Activated CD8-positive, alpha-beta T cell treated with anti-CD3 and anti-CD28 coated beads, Interleukin-2, amount 10 ng/mL, durations not matched to agents 7 days and 5 days (primary cell): Measurements from ENCODE around the gene SP140L. TPM values are rescaled to one million over a fixed set of nuclear protein-coding genes. Genes with fewer than 3 reads are reported as not detected.
"Not testable (repeated sequence)": the region's sequence is repeated elsewhere in the genome, so short reads cannot be mapped to it uniquely, and the experiment has no call there.

Experiments used
- ATAC-seq: fragments of 150-1000 bp; cut with Tn5 transposase; one replicate; pipeline ENCODE4 v1.10.0; 2021; ENCODE audit warnings: moderate library complexity
- CTCF ChIA-PET: fragments of 350-600 bp; sonication (Branson Sonifier 250); formaldehyde crosslinking; loops from one replicate; lab custom pipeline; 2021; ENCODE audit warnings: antibody characterized with exemption; lab: Charles Lee
- POLR2A ChIA-PET: fragments of 350-600 bp; sonication (Branson Sonifier 250); formaldehyde crosslinking; loops from one replicate; lab custom pipeline; 2021; ENCODE audit warnings: antibody characterized with exemption; lab: Charles Lee
- DNase-seq: peaks from one replicate; pipeline ENCODE4 v3.0.0-alpha.2; 2020
- H3K27ac Mint-ChIP-seq: one replicate; pipeline ENCODE4 v1.8.0; 2021; ENCODE audit warnings: mild to moderate bottlenecking, mixed read lengths
- H3K27me3 Mint-ChIP-seq: one replicate; pipeline ENCODE4 v1.8.0; 2021; ENCODE audit warnings: low read depth, mixed read lengths
- H3K36me3 Mint-ChIP-seq: one replicate; pipeline ENCODE4 v1.8.0; 2021; ENCODE audit warnings: low read depth, mixed read lengths
- H3K4me1 Mint-ChIP-seq: one replicate; pipeline ENCODE4 v1.8.0; 2021; ENCODE audit warnings: low read depth, mixed read lengths
- H3K4me3 Mint-ChIP-seq: one replicate; pipeline ENCODE4 v1.8.0; 2021; ENCODE audit warnings: mild to moderate bottlenecking, mixed read lengths
- H3K9me3 Mint-ChIP-seq: one replicate; pipeline ENCODE4 v1.8.0; 2022; ENCODE audit warnings: mixed read lengths; ENCODE audit not compliant: insufficient read depth
- total RNA-seq, 2 experiments: library from RNA; stranded (reverse); gene quantifications; one replicate each; pipeline ENCODE4 v1.2.3, GENCODE V29; 2021

The SP140L gene
- 10 to 100 TPM; 90.5 to 96.2 TPM for total RNA-seq

- ChIA-PET POLR2A (interaction anchor here (0.6 to 4.4 kb wide), 21 partner anchors 7 to 385 kb away, joined by 3 to 83 read pairs (median 6); partner anchors contain the start of genes SP100, SP110 and SP140), CTCF (interaction anchor here (0.6 to 1.9 kb wide), 10 partner anchors 8 to 631 kb away, joined by 3 to 7 read pairs (median 4); partner anchors contain the start of gene SP110)
- H3K4me1 Mint-ChIP-seq, result peaks cover 74% of the 10 kb centered on the region
- H3K27me3 Mint-ChIP-seq, result no peaks in the 10 kb centered on the region
- DNase-seq (peak; percentile 92), ATAC-seq (peak; percentile 98)
- peaks cover 7% of the 10 kb centered on the region for H3K9me3 Mint-ChIP-seq
- H3K36me3 Mint-ChIP-seq, result peaks cover 85% of the 10 kb centered on the region
- H3K4me3 Mint-ChIP-seq, result peak within 1 kb of the TSS; percentile 96
- peak within 1 kb of the TSS; percentile 96 for H3K27ac Mint-ChIP-seq
Measured at GRCh38 chr2:230326453-230327417, at the start of gene SP140L. Gene SP140L (plus strand): TSS chr2:230327193. CDS start chr2:230327270, 77 bp downstream.

- Mint-ChIP-seq H3K27me3 (no peaks in the 10 kb centered on the region), H3K27ac (no peak overlapping the region), H3K9me3 (peaks cover 8% of the 10 kb centered on the region), H3K4me3 (no peak overlapping the region), H3K4me1 (peaks cover 4% of the 10 kb centered on the region), H3K36me3 (peaks cover 47% of the 10 kb centered on the region)
- POLR2A ChIA-PET, result no interaction called here
- ATAC-seq, result no peak
- no peak for DNase-seq
- CTCF ChIA-PET, result no interaction called here
Measured at GRCh38 chr2:230282936-230283335, 44.1 kb upstream of the SP140L start.

- Mint-ChIP-seq H3K4me3 (no peak overlapping the region), H3K27ac (no peak overlapping the region), H3K9me3 (no peaks in the 10 kb centered on the region), H3K27me3 (no peaks in the 10 kb centered on the region), H3K4me1 (peaks cover 17% of the 10 kb centered on the region), H3K36me3 (peaks cover 52% of the 10 kb centered on the region)
- DNase-seq (no peak), ATAC-seq (no peak)
- ChIA-PET CTCF (no interaction called here), POLR2A (no interaction called here)
Measured at GRCh38 chr2:230286048-230286447, 40.9 kb upstream of the SP140L start.

- H3K4me3 Mint-ChIP-seq, H3K9me3 Mint-ChIP-seq, H3K27ac Mint-ChIP-seq, POLR2A ChIA-PET, CTCF ChIA-PET, H3K27me3 Mint-ChIP-seq: not testable (repeated sequence)
- peak; percentile 58 for DNase-seq
- H3K4me1 Mint-ChIP-seq, result peaks cover 17% of the 10 kb centered on the region
- peak; percentile 47 for ATAC-seq
- peaks cover 71% of the 10 kb centered on the region for H3K36me3 Mint-ChIP-seq
Measured at GRCh38 chr2:230289311-230289710, 37.7 kb upstream of the SP140L start.

GRCh38 chr2:230295192-230295591, 31.8 kb upstream of the SP140L start:
- ATAC-seq (no peak), DNase-seq (no peak)
- CTCF ChIA-PET, result interaction anchor here (0.6 kb wide), 1 partner anchor 495 kb away, joined by 3 read pairs; no protein-coding TSS in a partner anchor

GRCh38 chr2:230296917-230297316, 30.1 kb upstream of the SP140L start:
- H3K9me3 Mint-ChIP-seq, result peaks cover 15% of the 10 kb centered on the region
- no peak for DNase-seq
- ATAC-seq, result no peak
- H3K27ac Mint-ChIP-seq, result no peak overlapping the region
- ChIA-PET CTCF (interaction anchor here (1.5 kb wide), 1 partner anchor 91 kb away, joined by 3 read pairs; no protein-coding TSS in a partner anchor), POLR2A (no interaction called here)
- peaks cover 90% of the 10 kb centered on the region for H3K36me3 Mint-ChIP-seq
- no peaks in the 10 kb centered on the region for H3K27me3 Mint-ChIP-seq
- H3K4me3 Mint-ChIP-seq, result no peak overlapping the region
- peaks cover 13% of the 10 kb centered on the region for H3K4me1 Mint-ChIP-seq

More at GRCh38 chr2:230295192-230295591, 31.8 kb upstream of the SP140L start:
- Mint-ChIP-seq H3K27me3 (no peaks in the 10 kb centered on the region), H3K4me3 (no peak overlapping the region), H3K27ac (no peak overlapping the region), H3K4me1 (peaks cover 13% of the 10 kb centered on the region), H3K36me3 (peaks cover 87% of the 10 kb centered on the region), H3K9me3 (peaks cover 5% of the 10 kb centered on the region)
- POLR2A ChIA-PET, result no interaction called here

GRCh38 chr2:230299618-230300017, 27.4 kb upstream of the SP140L start:
- Mint-ChIP-seq H3K4me3 (no peak overlapping the region), H3K4me1 (peaks cover 13% of the 10 kb centered on the region), H3K27ac (no peak overlapping the region), H3K27me3 (no peaks in the 10 kb centered on the region), H3K36me3 (peaks cover 92% of the 10 kb centered on the region), H3K9me3 (peaks cover 31% of the 10 kb centered on the region)
- ChIA-PET POLR2A (interaction anchor here (0.6 kb wide), 1 partner anchor 147 kb away, joined by 3 read pairs; no protein-coding TSS in a partner anchor), CTCF (no interaction called here)
- DNase-seq, result no peak
- no peak for ATAC-seq

GRCh38 chr2:230305416-230306275, 21.3 kb upstream of the SP140L start:
- Mint-ChIP-seq H3K4me1 (peaks cover 3% of the 10 kb centered on the region), H3K27ac (no peak overlapping the region), H3K36me3 (peaks cover 57% of the 10 kb centered on the region), H3K9me3 (peaks cover 27% of the 10 kb centered on the region), H3K4me3 (no peak overlapping the region), H3K27me3 (no peaks in the 10 kb centered on the region)
- ChIA-PET POLR2A (interaction anchor here (1.1 kb wide), 1 partner anchor 21 kb away, joined by 3 read pairs; no protein-coding TSS in a partner anchor), CTCF (no interaction called here)
- DNase-seq (no peak), ATAC-seq (no peak)

- H3K27me3 Mint-ChIP-seq, result no peaks in the 10 kb centered on the region
- ATAC-seq (no peak), DNase-seq (no peak)
- CTCF ChIA-PET, result no interaction called here
- H3K4me3 Mint-ChIP-seq, result no peak overlapping the region
- H3K27ac Mint-ChIP-seq, result no peak overlapping the region
- peaks cover 4% of the 10 kb centered on the region for H3K4me1 Mint-ChIP-seq
- H3K36me3 Mint-ChIP-seq, result peaks cover 50% of the 10 kb centered on the region
- POLR2A ChIA-PET, result interaction anchor here (1.1 kb wide), 1 partner anchor 20 kb away, joined by 3 read pairs; no protein-coding TSS in a partner anchor
- peaks cover 20% of the 10 kb centered on the region for H3K9me3 Mint-ChIP-seq
Measured at GRCh38 chr2:230306474-230306873, 20.5 kb upstream of the SP140L start.

GRCh38 chr2:230307485-230307884, 19.5 kb upstream of the SP140L start:
- H3K4me1 Mint-ChIP-seq, result peaks cover 6% of the 10 kb centered on the region
- H3K27ac Mint-ChIP-seq, result no peak overlapping the region
- DNase-seq (no peak), ATAC-seq (no peak)
- ChIA-PET CTCF (no interaction called here), POLR2A (no interaction called here)
- H3K27me3 Mint-ChIP-seq, result no peaks in the 10 kb centered on the region
- peaks cover 49% of the 10 kb centered on the region for H3K36me3 Mint-ChIP-seq
- H3K4me3 Mint-ChIP-seq, result no peak overlapping the region
- H3K9me3 Mint-ChIP-seq, result peaks cover 18% of the 10 kb centered on the region

GRCh38 chr2:230308402-230309000, 18.5 kb upstream of the SP140L start:
- POLR2A ChIA-PET, result interaction anchor here (0.6 kb wide), 1 partner anchor 1477 kb away, joined by 3 read pairs; no protein-coding TSS in a partner anchor
- Mint-ChIP-seq H3K4me1 (peaks cover 6% of the 10 kb centered on the region), H3K27ac (no peak overlapping the region)

More at GRCh38 chr2:230308402-230309000, 18.5 kb upstream of the SP140L start:
- Mint-ChIP-seq H3K9me3 (peaks cover 10% of the 10 kb centered on the region), H3K27me3 (no peaks in the 10 kb centered on the region), H3K36me3 (peaks cover 49% of the 10 kb centered on the region), H3K4me3 (no peak overlapping the region)
- no peak for DNase-seq
- ATAC-seq, result no peak
- CTCF ChIA-PET, result no interaction called here
